GM18520 (cell line): ENCODE measurements around the gene MORN1.

ENCODE experiments used
- ATAC-seq: cut with Tn5 transposase; IDR thresholded peaks from one replicate; pipeline ENCODE4 v1.9.1; 2021; ENCODE audit not compliant: unreplicated experiment

Gene MORN1

DNA sequence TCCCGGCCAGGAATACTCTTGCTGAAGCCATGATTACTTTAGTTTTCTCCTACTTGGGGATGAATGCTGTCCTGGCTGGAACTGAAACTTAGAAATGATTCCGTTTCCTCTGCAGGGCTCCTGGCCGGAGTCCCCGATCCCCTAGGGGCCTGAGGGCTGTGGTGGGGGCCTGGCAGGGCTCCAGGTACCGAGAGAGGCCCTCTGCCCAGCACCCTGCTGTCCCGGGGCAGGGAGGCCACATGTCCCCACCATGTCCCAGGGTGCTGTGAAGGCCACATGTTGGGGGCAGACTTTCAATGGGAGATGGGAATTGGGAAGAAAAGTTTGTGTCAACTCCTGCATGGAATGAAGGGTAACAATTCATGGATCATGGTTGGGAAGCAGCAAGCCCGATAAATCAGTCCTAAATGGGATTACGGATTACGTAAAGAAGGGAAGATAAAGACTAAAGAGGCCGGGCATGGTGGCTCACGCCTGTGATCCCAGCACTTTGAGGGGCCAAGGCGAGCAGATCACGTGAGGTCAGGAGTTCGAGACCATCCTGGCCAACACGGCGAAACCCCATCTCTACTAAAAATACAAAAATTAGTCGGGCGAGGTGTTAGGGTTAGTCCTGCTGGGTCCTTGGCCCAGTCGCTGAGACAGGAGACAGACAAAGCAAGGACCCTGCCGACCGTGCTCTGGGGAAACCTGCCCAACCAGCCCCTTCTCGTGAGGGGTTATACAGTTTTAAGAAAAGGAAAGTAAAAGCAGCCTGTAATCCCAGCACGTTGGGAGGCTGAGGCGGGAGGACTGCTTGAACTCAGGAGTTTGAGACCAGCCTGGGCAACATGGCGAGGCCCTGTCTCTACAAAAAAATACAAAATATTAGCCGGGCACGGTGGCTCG is 37.6 kb downstream of the MORN1 start:
- no peak for ATAC-seq

DNA sequence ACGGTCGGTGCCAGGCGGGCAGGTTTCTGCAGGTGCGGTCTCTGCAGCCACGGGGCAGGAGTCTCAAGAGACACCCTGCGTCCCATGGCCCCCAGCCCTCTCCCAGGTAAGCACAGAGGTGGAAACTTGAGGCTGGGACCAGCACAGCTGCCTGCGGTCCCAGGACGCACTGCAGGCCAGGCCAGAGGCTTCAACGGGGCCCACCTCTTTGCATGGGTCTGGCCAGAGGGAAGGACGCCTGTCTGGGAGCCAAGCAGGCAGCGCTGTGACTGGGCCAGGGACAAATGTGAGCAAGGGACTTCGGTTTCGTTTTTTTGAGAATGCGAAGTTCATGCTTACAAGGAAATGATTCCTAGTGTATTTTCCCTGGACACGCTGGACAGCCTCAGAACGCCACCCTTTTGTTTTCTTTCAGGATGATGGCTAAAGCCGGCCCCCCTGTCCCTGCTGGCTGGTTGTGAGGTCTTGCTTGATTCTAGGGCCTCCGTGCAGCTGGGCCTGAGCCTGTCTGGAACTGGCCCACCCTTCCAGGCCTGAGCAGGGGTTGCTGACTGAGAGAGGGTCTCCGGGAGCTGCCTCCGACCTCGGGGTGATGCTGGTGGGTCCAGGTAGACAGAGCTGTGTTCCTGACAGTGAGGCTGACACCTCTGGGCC is 38.3 kb downstream of the MORN1 start:
- no peak for ATAC-seq

DNA sequence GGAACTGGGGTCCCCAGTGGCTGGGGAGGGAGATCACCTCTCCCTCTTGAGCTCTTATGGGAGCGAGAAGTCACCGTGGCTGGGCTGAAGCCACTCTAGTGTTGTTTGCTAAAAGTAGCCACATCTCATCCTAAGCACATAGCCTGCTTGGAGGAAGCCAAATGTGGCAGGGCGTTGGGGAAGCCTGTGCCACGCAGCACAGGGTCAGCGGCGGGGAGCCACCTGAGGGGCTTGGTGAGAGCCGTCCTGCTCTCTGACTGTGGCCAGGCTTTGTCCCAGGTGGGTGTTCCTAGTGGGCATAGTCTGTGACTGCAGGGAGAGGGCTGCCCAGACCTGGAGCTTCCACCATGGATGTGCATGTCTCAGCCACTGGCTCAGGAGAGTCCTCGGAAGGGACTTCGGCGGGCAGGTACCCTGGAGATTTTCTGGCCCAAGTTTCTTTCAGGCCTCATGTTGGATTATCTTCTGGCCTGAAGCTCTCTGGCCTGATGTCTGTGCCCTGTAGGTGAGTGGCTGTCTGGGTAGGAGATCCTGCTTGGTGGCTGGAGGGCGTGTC is 38.9 kb downstream of the MORN1 start:
- ATAC-seq: no peak

DNA sequence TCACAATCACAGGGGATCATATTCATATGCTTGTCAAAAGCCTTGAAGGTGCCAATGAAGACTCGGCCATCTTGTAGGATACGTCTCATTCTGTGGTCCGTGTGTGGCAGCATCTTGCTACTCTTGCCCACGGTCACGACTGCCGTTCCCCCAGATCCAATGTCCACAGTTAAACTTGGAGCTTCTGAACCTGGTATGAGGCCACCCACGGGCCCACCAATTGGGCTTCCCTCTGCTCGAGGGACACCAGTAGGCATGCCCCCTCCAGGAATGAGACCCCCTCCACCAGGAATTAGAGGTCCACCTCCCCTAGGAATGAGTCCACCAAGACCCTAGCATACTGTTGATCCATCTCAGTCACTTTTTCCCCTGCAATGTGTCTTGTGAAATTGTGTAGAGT is 39.6 kb downstream of the MORN1 start:
- ATAC-seq: no peak

DNA sequence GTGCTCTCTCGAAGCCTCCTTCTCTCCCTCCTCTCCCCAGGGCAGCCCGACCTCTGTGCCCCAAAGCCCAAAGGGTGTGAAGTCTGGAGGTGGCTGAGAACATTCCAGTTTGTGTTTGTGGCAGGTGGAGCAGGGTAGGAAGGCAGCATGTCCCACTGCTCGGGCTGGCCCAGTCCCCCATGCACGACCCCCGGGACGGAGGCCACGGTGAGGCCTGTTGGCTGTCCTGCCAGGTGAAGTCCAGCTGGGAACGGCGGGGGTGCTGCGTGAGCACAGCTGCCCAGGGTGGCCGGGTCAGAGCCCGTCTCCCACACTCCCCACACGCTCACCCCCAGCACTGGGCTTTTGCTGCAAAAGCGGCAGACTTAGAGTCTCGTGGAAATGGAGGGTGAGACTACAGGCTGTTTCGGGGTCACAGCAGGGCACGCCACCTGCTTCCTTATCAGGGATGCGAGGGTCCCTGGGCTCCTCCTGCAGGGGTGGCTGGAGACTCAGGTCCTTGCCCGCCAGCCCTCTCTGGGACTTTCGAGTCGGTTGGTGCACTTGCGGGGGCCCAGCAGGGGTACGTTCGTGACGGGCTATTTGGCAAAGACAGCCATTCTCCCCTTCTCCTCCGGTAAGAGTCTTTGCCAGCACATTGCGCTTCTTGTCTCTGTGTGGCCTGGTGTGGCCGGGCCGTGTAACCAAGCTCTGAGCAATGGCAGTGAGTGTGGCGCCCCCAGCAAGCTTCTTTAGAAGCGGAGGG is 40.3 kb downstream of the MORN1 start:
- ATAC-seq: no peak

DNA sequence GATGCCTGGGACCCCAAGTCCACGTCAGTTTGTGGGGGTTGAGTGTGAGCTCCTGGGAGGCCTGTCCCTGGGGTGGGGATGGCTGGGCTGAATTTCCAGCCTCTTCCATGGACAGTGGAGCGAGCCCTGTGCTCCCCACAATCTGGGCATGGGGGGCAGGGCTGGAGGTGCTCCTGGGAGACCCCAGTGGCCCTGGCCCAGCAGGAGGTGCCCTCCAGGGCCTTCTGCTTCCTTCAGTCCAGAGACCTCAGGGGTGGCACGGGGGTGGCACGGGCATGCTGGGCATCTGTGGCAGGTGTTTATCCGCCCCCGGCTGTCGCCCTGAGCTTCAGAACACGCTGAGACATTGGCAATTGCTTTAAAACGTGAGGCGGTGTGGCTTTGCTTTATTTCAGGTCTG is 40.9 kb downstream of the MORN1 start:
- no peak for ATAC-seq

DNA sequence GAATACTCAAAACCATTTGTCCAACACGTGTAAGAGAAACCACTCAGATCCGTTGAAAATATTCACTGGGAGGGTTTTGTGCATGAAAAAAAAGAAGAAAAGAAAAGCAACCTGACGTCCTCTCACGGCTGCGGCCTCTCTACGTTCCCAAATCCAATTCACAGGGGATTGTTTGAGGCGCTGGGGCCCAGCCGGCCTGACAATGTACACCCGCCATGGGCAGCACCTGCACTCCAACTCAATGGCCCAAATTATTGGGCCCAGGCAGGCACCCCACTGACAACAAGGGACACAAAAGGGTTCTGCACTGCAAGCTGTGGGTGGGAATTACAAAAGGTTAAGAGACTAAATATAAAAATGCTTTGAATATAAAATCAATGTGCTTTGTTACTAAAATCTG is 41.5 kb downstream of the MORN1 start:
- no peak for ATAC-seq

DNA sequence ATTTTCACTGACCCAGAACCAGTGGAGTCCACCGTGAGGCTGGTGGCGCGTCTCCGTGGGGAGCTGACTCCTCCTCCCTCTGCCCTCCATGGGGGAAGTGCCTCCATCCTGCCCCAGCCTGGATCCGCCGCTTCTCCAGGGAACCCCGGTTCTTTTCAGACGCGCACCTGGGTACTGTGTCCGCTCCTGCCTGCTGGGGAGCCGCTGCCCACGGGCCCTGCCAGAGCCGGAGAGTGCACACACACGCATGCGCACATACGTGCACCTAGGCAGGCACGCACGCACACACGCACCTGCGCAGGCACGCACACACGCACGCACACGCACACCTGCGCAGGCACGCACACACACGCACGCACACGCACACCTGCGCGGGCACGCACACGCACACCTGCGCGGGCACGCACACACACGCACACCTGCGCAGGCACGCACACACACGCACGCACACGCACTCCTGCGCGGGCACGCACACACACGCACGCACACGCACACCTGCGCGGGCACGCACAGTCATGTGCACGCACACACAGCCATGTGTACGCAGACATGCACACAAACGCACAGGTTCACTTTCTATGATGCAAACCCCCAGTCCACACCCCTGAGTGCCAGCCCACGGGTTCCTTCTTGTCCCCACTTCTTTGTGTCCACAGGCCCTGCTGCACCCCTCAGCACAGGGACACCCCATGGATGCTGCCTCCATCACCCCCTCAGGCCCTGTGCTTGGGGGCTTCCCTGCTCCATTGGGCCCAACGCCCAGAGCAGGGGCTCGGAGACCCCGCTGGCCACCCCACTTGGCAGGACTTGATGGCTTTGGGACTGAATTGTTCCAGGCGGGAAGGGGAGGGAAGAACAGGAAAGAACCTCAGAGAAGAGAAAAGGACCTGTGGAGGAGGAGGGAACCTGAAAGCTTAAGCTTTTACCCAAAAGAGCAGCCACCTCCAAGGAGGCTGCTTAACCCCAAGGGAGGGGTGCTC is 42.7 kb downstream of the MORN1 start:
- ATAC-seq: no peak

DNA sequence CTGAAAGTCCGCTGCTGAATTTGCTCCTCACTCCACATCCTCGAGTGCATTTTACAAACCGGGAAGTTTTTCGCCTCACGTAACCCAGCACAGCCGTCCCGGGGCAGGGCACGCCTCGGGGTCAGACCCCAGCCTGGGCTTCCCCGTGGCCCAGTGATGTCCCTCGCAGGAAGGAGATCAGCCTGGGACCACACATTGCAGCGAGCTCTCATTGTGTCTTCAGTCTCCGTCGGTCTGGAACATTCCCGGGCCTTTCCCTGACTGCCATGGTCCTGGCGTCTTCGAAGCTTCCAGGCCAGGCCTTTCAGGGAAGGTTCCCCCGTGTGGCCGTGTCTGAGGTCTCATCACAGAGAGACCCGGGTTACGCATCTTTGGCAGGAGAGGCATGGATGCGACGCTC is 43.5 kb downstream of the MORN1 start:
- no peak for ATAC-seq

DNA sequence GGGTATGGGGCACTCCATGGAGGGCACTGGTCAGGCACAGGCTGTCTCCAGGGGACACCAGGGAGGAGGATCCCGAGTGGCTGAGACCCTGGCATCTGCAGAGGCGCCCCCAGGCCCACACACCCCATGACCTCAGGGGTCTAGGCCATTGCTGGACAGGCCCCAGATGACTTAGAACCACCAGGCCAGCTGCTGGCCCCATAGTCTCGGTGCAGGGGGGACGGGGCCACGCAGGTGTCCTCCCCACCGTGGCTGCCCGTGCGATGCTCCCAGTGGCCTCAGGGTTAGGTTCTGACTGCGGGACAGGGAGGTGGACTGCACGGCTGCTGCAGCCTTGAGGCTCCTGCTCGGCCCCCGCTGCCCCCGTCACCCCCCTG is 44.0 kb downstream of the MORN1 start:
- ATAC-seq: no peak

DNA sequence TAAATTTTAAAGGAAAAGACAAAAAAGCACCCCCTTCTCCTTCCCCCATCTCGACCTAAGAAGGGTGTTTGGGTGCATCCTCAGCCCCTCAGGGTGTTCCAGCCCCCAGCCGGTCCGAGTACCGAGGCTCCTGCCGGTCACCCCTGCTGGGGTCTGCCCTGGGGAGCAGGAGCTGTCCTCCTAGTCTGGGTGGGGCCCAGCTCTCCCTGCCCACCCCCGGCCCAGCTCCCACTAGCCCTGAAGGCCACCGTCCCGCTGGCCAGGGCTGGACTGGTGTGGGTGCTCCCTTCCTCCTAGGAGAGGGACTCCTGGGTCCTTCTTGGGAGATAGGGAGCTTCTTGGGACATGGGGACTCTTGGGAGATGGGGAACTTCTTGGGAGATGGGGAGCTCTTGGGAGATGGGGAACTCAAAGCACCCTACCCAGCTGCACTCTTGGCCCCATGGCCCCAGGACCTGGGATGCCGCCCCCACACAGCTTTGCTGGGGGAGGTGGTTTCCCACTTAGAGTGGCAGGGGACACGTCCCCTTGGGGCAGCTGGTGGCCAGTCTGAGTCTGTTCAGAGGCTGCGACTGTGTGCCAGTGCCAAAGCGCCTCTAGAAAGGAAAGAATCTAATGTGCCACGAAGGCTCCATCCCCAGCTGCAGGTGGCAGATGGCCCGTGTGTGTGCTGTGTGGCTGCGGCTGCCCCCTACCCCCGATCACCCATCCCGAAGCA is 44.5 kb downstream of the MORN1 start:
- ATAC-seq: no peak

DNA sequence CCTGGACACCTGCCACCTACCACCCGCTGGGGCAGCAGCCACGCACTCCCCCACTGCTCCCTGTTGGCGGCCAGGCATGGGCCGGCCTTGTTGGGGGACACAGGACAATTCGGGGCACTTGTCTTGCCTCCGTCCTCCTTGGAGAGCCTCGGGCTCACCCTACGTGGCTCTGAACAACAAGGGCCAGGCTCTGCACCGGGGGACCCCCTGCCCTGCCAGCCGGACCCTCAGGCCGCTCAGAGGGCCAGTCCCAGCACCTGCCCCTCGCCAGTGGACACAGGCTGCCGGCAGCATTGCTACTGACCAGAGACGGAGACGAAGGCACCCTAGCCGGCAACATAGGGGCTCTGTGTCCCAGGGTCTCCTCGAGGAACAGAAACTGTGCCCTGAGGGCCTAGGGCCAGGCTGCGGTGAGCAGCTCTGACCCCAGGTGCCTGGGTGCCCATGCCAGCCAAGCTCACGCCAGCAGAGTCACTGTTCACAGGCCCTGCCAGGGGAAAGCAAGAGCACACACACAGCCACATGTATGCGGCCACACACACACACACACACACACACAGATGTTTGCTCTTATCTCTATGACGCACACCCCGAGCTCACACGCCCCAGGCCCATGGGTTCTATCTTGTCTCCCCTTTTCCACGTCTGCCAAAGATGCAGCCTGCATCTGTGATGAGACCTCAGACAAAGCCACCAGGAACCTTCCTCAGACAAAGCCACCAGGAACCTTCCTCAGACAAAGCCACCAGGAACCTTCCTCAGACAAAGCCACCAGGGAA is 45.9 kb downstream of the MORN1 start:
- no peak for ATAC-seq

DNA sequence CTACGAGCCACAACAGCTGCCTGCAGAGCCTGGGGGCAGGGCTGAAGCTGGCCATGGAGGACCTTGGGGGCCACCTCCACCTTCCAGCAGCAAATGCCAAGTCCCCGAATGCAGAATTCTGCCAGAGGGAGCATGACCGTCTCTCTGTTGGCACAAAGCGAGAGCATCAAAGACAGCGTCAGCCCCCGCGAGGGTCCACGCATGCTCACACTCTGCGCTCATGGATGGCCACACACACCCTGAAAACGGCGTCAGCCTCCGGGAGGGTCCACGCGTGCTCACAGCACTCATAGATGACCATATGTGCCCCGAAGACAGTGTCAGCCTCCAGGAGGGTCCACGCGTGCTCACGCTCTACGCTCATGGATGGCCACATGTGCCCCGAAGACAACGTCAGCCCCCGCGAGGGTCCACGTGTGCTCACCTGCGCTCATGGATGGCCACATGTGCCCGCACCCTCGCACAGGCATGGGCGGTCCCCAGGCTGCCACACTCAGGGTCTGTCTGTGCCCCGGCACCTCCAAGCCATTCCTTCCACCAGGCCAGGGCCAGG is 46.5 kb downstream of the MORN1 start:
- ATAC-seq: no peak

DNA sequence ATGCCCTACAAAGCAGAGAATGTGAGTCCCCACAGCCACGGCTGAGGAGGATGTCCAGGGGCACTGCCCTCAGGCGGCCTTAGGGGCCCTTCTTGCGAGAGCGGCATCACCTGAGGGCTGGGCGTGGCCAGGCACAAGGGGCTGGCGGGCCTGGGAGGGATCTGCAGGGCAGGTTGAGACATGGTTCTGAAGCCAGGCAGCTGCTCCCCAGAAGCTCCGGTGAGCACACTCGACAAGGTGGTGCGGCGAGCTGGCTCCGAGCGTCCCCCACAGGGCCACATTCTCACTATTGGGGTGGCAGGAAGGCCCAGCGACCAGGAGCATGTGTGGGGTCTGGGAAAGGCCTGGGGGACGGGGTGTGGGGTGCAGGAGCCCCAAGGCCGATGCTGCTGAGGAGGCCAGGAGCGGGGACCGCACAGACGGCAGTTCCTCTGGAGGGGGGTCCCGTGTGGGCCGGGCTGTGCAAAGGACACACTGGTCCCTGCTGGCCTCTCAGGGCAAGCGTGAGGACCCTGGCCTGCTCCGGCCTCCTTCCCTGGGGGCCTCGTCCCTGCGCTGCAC is 47.2 kb downstream of the MORN1 start:
- no peak for ATAC-seq

DNA sequence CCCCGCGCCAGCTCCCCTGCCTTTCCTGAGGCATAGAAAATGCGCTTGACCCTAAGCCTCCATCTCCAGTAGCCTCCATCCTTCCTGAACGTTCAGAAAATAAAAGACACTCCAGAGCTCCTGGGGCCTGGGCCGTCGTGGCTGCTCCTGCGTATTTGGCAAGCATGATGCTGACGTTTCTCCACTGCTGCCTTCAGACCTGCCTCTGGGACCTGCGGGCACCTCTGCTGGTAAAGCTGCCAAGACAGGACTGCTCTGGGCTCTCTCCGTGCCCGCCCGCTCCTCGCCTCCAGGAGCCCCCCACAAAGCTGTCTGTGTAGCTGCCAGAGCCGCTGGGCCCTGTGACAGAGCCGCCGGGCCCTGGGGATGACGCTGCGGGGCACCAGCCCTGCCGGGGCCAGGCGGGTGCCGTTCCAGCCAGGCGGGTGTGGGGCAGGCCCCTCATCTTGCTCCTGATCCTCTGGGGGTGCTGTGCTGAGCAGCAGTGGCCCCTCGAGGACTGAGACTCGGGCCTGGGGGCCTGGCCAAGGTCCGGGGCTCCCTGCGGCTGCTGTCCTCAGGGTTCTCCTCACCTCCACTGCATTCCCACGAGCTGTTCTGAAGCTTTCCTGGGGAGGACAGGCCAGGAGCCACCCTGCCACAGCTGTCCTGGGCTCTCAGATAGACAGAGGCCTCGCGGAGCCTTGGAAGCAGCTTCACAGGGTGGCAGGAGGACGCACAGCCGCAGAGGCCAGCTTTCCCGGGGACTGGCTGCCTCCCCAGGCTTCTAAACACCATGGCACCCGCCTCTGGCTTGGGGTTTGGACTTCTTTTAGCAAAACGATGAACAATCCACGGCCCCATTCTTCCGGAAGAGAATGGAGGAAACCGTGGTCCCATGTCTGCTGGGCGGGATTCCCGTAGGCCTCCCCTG is 48.1 kb downstream of the MORN1 start:
- no peak for ATAC-seq

DNA sequence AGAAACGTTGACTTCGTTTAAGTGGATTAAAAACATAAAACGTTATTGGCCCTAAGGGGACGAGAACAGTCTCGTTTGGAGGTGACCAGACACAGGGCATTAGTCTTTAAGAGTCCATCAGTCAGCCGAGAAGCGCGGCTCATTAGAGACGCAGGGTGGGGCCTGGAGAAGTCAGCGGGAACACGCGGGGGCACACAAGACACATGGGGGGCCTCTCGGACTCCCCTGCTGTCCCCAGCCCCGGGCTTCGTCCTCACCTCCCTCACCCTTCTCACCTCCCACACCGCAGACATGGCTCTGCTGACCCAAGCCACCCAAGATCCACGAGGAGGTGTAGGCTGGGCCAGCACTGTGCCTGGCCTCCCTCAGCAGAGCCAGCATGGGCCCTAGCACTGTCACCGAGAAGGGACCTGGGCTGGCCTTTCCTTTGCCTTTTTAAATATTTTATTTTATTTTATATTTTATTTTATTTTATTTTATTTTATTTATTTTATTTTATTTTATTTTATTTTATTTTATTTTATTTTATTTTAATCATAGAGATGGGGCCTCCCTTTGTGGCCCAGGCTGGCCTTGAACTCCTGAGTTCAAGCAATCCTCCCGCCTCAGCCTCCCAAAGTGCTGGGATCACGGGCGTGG is 48.9 kb downstream of the MORN1 start:
- no peak for ATAC-seq
